Activated naive CD4-positive, alpha-beta T cell treated with anti-CD3 and anti-CD28 coated beads, Interleukin-2, amount 50 U/mL, for 24 hours (primary cell): ENCODE data around the gene FHAD1.
A peak's percentile ranks its signal among the peaks of the same experiment; 100 is the strongest.
"Not testable (repeated sequence)": the region's sequence is repeated elsewhere in the genome, so short reads cannot be mapped to it uniquely, and the experiment has no call there.

Experiments used
- H3K27ac Mint-ChIP-seq: one replicate; pipeline ENCODE4 v1.8.0; 2021; ENCODE audit warnings: mild to moderate bottlenecking, mixed read lengths
- H3K27me3 Mint-ChIP-seq: one replicate; pipeline ENCODE4 v1.8.0; 2021; ENCODE audit warnings: mixed read lengths
- H3K36me3 Mint-ChIP-seq: one replicate; pipeline ENCODE4 v1.8.0; 2021; ENCODE audit warnings: mixed read lengths
- H3K4me1 Mint-ChIP-seq: one replicate; pipeline ENCODE4 v1.8.0; 2021; ENCODE audit warnings: mixed read lengths
- H3K4me3 Mint-ChIP-seq: one replicate; pipeline ENCODE4 v1.8.0; 2021; ENCODE audit warnings: mild to moderate bottlenecking, mixed read lengths
- H3K9me3 Mint-ChIP-seq: one replicate; pipeline ENCODE4 v1.8.0; 2021; ENCODE audit warnings: mixed read lengths

The FHAD1 gene

DNA sequence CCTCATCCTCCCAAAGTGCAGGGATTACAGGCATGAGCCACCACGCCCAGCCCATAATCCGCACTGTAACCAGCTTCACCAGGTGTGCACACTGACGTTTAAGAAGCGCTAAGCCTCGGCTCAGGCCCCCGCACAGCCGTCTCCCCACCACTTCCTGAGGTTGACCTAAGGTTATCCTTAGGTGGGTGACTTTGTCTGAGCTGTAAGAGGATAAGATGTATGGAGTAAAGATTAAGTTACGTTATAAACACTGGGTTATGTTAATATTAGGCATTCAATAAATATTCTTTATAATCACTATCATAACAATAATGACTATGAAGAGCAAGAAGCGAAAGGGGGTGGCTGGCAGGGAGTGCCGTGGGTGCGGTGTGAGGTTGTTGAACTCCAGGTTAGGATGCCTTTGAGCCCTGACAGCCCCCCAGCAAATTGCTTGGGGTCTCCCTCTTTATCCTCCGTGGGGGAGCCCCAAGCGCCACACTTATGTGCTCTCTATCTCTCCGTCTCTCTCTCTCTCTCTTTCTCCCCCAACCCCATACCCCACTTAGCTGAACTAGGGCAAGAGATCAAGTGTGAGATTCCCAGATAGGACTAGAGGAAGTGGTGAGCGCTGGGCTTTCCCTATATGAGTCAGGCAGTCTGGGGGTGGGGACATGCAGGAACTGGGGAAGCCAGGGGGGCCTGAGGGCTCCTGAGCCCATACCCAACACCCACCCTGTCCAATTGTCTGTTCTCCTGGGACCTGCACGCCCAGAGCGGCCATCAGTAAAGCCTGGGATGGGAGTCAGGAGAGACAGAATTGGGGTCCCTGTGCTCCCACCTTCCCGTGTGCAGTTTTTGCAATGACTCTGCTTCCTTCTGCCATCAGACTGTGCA lies 170.3 kb downstream of the FHAD1 start:
- Mint-ChIP-seq H3K9me3 (no peaks in the 10 kb centered on the region), H3K4me1 (peaks cover 68% of the 10 kb centered on the region), H3K27ac (peak overlapping the region; percentile 65), H3K4me3 (peak overlapping the region; percentile 75), H3K27me3 (no peaks in the 10 kb centered on the region), H3K36me3 (peaks cover 7% of the 10 kb centered on the region)

DNA sequence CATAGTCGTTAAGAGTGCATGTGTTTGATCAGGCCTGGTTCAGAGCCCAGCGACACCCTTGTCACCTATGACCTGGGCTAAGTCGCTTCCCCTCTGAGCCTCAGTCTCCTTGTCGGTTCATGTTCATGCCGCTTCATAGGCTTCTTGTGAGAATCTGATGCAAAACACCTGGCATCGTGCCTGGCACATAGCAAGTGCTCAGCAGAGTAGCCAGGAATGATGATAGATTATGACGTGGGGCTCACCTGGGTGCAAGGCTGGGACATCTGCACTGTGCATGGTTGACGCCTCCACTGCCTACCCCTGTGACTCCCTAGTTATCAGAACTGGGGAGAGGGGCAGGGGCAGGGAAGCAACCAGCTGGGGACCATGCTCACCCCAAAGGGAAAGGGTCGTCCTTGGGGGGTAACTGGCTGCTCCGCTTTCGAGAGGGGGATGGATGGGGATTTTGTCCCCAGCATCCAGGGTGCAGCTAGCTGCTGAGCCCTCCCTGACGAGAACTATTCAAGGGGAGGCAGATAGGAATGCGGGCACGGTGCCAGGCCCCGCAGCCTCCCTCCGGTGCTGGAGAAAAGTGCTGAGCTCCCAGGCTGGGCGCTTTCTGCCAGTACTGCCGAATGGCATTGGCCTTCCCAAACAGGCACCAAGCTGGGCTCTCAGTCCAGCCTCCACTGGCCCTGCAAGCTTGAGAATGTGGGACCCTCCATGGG lies 171.9 kb downstream of the FHAD1 start:
- Mint-ChIP-seq H3K36me3 (peaks cover 7% of the 10 kb centered on the region), H3K27ac (no peak overlapping the region), H3K27me3 (no peaks in the 10 kb centered on the region), H3K4me1 (peaks cover 57% of the 10 kb centered on the region), H3K4me3 (no peak overlapping the region), H3K9me3 (no peaks in the 10 kb centered on the region)

DNA sequence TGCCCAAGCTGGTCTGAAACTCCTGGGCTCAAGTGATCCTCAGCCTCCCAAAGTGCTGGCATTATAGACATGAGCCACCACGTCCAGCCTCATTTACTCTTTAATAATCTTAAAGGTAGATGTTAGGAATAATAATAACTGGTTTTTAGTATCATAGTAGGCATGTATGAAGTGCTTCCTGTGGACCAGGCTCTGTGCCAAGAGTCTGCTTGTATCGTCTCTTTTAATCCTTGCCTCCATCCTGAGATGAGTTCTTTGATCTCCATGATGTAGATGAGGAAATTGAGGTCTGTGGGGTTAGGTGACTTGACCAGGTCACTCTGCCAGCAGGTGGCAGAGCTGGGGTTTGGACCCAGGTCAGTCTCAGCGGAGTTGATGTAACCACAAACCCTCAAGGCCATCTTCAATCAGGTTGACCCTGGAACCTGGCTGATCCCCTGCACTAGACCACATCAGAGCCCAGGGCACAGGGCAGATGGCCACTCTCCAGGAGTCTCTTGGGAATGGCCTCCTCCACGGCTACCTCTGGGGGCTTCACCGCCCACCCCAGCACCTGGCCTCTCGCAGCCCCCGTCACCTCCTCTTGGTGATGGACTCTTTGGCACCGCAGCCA lies 173.9 kb downstream of the FHAD1 start:
- Mint-ChIP-seq H3K4me1 (peaks cover 41% of the 10 kb centered on the region), H3K27ac (no peak overlapping the region), H3K27me3 (no peaks in the 10 kb centered on the region), H3K36me3 (peaks cover 4% of the 10 kb centered on the region), H3K9me3 (no peaks in the 10 kb centered on the region), H3K4me3 (no peak overlapping the region)

DNA sequence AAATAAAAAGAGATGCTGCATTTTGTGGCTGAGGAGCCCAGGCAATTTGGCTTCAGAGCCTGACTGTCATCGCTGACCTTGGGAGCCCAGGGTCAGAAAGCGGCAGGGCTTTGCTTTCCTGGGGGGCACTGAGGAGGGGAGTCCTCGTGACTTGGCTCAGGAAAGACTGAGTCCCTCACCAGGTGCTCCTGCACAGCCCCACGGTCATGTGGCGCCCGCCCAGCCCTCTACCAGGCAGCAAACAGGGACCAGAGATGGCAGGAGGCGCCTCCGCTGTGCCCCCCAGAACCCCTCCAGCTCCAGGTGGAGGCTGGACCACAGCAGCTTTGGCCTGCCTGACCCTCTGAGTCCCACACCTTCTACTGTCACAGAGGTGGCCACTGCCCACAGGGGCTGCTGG lies 175.8 kb downstream of the FHAD1 start:
- H3K4me3 Mint-ChIP-seq, result no peak overlapping the region
- no peaks in the 10 kb centered on the region for H3K9me3 Mint-ChIP-seq
- no peaks in the 10 kb centered on the region for H3K27me3 Mint-ChIP-seq
- peak overlapping the region; percentile 8 for H3K27ac Mint-ChIP-seq
- peaks cover 22% of the 10 kb centered on the region for H3K4me1 Mint-ChIP-seq
- H3K36me3 Mint-ChIP-seq, result peaks cover 4% of the 10 kb centered on the region

DNA sequence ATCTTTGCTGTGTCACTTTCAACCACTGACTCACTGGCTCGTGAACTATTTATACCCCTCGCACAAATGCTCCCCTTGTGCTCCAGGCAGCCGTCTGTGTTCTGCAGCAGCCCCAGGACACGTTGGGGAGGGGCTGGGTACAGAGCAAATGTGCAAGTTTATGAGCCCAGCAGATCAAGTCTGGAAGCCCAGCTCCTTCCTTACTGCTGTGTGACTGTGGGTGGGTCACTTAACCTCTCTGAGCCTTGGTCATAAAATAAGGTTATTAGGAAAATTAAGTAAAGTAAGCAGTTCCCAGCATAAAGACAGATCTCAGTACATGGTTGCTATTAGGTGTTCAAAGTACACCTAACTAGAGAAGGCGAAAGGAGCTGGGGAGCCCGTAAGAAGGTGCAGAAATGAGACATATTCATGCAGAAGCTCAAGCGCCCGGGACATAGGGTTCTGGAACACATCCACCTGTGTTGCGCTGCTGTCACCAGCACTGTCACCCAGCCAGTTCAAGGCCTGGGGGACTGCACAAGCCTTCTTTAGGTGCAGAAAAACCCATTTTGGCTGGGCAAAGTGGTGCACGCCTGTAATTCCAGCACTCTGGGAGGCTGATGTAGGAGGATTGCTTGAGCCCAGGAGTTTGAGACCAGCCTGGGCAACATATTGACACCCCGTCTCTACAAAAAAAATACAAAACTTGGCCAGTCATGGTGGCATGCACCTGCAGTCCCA lies 176.5 kb downstream of the FHAD1 start:
- H3K27ac Mint-ChIP-seq, result peak overlapping the region; percentile 8
- H3K4me1 Mint-ChIP-seq, result peaks cover 19% of the 10 kb centered on the region
- H3K4me3 Mint-ChIP-seq, result no peak overlapping the region
- H3K9me3 Mint-ChIP-seq, result no peaks in the 10 kb centered on the region
- H3K36me3 Mint-ChIP-seq, result peaks cover 4% of the 10 kb centered on the region
- no peaks in the 10 kb centered on the region for H3K27me3 Mint-ChIP-seq

DNA sequence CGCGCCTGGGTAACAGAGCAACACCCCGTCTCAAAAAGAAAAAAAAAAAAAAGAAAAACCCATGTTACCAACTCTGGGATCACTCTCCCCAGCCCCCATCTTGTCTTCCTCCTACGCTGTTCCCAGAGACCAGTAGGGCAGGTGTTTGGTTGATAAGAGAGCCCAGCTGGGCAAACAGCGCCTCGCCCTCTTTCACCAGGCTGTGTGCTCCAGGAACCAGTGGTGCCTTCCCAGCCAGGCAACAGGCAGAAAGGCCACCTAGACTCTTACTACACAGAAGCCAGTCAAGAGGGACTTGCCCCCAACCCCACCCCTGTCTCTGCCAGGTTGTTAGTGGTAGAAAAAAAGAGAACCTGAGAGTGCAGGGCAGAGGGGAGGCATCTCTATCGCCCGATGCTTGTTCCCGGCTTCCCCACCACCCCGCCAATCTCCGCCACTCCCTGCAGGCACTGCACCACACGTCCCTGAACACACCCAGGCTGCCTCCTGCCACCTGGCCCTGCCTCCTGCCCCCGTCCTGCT lies 177.2 kb downstream of the FHAD1 start:
- Mint-ChIP-seq H3K36me3 (peaks cover 4% of the 10 kb centered on the region), H3K27me3 (no peaks in the 10 kb centered on the region), H3K4me3 (no peak overlapping the region), H3K27ac (peak overlapping the region; percentile 17), H3K4me1 (peaks cover 15% of the 10 kb centered on the region), H3K9me3 (no peaks in the 10 kb centered on the region)

DNA sequence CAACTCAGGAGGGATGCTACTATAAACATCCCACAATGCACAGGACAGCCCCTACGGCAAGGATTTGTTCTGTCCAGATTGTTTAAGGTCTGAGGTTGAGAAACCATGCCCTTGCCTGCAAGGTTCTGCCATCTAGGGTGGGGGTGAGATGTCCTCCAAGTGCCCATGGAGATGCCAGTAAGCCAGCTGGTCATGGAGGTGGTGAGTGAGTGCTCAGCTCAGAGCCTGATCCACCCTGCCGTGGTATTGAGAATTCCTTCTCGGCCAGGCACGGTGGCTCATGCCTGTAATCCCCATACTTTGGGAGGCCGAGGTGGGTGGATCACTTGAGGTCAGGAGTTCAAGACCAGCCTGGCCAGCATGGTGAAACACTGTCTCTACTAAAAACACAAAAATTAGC lies 178.0 kb downstream of the FHAD1 start:
- Mint-ChIP-seq H3K27ac (no peak overlapping the region), H3K4me3 (no peak overlapping the region), H3K27me3 (no peaks in the 10 kb centered on the region), H3K36me3 (peaks cover 4% of the 10 kb centered on the region), H3K4me1 (peaks cover 13% of the 10 kb centered on the region), H3K9me3 (no peaks in the 10 kb centered on the region)

DNA sequence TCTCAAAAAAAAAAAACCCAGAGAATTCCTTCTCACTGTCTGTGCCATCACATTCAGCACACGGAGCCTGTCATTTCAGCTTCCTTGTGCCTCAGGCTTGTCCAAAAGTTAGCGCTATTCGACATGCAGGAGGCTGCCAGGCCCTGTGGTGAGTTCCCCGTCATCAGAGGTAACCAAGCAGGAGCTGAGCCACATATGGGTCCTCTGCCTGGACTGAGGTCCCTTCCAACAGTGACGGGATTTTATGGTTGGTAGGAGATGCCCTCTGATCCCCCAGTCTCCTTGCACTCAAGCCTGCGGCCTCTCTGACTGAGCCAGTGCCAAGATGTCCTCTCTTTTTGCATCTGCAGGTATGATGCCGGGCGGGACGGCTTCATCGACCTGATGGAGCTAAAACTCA lies 178.5 kb downstream of the FHAD1 start:
- H3K4me1 Mint-ChIP-seq, result peaks cover 10% of the 10 kb centered on the region
- peaks cover 2% of the 10 kb centered on the region for H3K36me3 Mint-ChIP-seq
- no peaks in the 10 kb centered on the region for H3K27me3 Mint-ChIP-seq
- no peaks in the 10 kb centered on the region for H3K9me3 Mint-ChIP-seq
- no peak overlapping the region for H3K4me3 Mint-ChIP-seq
- peak overlapping the region; percentile 69 for H3K27ac Mint-ChIP-seq

DNA sequence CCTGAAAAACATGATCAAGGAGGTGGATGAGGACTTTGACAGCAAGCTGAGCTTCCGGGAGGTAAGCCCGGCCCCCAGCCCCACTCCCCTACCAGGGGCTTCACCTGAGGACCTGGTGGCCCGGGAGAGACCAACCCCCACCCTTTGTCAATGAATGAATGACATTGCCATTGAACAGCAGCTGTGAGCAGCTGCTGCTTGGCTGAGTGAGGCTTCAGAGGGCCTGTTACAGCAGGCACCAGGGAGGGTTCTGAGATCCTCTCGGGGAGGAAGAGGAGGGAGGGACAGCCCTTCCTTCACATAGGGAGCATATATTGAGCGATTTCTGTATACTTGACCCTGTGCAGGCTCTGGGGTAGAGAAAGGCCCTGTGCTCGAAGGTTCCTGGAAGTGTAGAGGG lies 178.9 kb downstream of the FHAD1 start:
- Mint-ChIP-seq H3K4me3 (no peak overlapping the region), H3K9me3 (no peaks in the 10 kb centered on the region), H3K4me1 (peaks cover 9% of the 10 kb centered on the region), H3K27ac (peak overlapping the region; percentile 69), H3K27me3 (no peaks in the 10 kb centered on the region), H3K36me3 (peaks cover under 1% of the 10 kb centered on the region)

DNA sequence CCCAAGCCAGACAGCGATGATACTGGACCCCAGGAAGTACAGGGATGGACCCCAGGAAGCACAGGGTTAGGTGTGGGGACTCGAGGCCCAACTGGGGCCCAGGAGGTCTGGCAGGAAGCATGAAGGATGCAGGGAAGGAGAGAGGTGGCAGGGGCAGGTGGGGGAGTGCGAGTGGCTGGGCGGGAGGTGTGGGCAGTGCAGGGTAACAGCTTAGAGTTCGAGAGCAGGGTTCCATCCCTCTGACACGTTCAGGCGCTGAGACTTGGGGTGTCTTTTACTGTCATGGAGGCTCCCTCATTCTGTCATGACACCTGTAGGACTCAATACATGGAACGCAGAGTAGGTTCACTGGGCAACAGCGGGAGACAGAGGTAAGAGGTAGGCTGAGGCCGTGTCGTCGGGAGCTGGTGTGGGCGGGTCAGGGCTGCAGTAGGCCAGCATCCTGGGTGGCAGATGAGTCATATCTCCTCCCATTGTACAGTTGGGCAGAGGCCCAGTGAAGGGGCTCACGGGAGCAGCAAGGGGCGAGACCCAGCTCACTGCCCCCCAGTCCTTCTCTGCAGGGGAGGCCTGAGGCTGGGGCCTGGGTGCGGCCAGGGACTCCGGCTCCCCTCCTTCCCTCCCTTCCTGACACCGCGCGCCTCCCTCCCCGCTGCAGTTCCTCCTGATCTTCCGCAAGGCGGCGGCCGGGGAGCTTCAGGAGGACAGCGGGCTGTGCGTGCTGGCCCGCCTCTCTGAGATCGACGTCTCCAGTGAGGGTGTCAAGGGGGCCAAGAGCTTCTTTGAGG lies 179.7 kb downstream of the FHAD1 start:
- H3K4me1 Mint-ChIP-seq, result peaks cover 5% of the 10 kb centered on the region
- peak overlapping the region; percentile 69 for H3K27ac Mint-ChIP-seq
- no peaks in the 10 kb centered on the region for H3K9me3 Mint-ChIP-seq
- no peaks in the 10 kb centered on the region for H3K27me3 Mint-ChIP-seq
- no peak overlapping the region for H3K4me3 Mint-ChIP-seq
- no peaks in the 10 kb centered on the region for H3K36me3 Mint-ChIP-seq

DNA sequence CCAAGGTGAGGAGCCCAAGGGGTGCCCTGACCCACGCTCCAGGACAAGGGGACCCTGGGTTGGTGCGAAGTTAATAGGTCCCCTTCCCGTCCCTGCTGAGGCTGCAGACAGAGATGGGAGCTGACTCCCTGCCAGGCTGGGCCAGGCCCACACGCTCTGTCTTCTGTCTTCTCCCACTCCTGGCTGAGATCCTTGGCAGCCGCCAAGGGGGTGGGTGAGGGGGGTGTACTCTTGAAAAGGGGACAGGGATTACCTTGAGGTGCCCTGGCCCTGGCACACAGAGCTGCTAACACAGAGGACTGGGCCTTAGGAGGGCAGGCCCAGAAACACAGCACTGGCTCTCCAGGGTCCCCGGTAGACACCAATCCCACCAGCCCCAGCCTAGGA lies 180.2 kb downstream of the FHAD1 start:
- H3K27me3 Mint-ChIP-seq, result no peaks in the 10 kb centered on the region
- no peaks in the 10 kb centered on the region for H3K9me3 Mint-ChIP-seq
- no peak overlapping the region for H3K27ac Mint-ChIP-seq
- no peak overlapping the region for H3K4me3 Mint-ChIP-seq
- H3K36me3 Mint-ChIP-seq, result no peaks in the 10 kb centered on the region
- H3K4me1 Mint-ChIP-seq, result peaks cover 4% of the 10 kb centered on the region

DNA sequence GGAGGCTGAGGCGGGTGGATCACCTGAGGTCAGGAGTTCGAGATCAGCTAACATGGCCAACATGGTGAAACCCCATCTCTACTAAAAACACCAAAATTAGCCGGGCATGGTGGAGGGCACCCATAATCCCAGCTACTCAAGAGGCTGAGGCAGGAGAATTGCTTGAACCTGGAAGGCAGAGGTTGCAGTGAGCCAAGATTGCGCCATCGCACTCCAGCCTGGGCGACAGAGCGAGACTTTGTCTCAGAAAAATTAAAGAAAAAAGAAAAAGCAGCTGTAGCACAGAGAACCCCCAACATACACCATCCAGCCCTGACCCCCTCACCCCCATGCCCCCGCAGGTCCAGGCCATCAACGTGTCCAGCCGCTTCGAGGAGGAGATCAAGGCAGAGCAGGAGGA lies 181.2 kb downstream of the FHAD1 start:
- not testable (repeated sequence) for H3K27me3 Mint-ChIP-seq, H3K27ac Mint-ChIP-seq, H3K9me3 Mint-ChIP-seq, H3K36me3 Mint-ChIP-seq, H3K4me3 Mint-ChIP-seq, H3K4me1 Mint-ChIP-seq

DNA sequence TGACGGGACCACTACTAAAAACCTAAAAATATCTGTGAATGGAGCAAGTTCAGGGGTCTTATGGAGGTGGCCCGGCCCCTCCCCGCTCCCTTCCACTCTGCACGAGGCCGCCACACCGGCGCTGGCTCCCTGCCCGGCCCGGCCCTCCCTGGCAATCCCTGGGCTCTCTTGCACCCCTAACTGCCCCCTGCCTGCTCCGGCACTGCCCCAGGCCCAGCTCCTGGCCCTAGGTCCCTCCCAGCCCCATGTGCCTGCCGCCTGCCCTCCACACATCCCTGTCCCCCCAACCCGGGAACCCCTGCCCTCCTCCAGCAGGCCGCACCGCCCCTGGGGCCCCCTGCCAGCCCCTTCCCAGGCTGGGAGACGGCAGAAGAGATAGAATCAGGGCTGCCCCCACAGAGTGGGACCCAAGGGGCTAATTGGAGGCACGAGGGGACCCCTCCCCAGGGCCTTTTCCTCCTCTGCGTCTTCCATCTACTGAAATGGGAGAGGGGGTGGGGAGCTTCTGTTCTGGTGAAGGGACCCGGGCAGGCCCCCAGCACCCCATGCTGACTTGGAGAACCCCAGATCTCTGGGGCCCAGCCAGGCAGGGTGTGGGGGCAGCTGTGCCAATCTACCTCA lies 181.9 kb downstream of the FHAD1 start:
- Mint-ChIP-seq H3K27me3 (no peaks in the 10 kb centered on the region), H3K36me3 (no peaks in the 10 kb centered on the region), H3K4me1 (peaks cover 4% of the 10 kb centered on the region), H3K27ac (no peak overlapping the region), H3K4me3 (no peak overlapping the region), H3K9me3 (no peaks in the 10 kb centered on the region)

DNA sequence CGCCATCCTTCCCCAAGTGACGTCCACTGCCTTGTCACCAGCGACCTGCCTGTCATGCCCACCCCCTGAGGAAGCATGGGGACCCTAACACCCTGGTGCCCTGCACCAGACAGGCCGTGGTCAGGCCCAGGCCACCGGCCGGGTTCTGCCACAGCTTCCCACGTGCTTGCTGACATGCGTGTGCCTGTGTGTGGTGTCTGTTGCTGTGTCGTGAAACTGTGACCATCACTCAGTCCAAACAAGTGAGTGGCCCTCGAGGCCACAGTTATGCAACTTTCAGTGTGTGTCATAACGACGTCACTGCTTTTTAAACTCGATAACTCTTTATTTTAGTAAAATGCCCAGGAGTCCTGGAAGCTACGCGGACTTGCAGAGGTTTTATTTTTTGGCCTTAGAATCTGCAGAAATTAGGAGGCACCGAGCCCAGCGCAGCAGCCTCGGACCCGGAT lies 182.7 kb downstream of the FHAD1 start:
- H3K27me3 Mint-ChIP-seq, result no peaks in the 10 kb centered on the region
- H3K27ac Mint-ChIP-seq, result no peak overlapping the region
- no peak overlapping the region for H3K4me3 Mint-ChIP-seq
- H3K9me3 Mint-ChIP-seq, result no peaks in the 10 kb centered on the region
- no peaks in the 10 kb centered on the region for H3K36me3 Mint-ChIP-seq
- peaks cover under 1% of the 10 kb centered on the region for H3K4me1 Mint-ChIP-seq
